GM11168 (cell line): Measurements from ENCODE around the gene FAM89B.

Source experiments
- in situ Hi-C: fragments of 300-500 bp; cut with MboI; formaldehyde crosslinking; loops from one replicate; pipeline ENCODE4 v1.12.0; 2022; ENCODE audit warnings: low sequenced_read_pairs; ENCODE audit not compliant: unreplicated experiment

FAM89B gene

DNA sequence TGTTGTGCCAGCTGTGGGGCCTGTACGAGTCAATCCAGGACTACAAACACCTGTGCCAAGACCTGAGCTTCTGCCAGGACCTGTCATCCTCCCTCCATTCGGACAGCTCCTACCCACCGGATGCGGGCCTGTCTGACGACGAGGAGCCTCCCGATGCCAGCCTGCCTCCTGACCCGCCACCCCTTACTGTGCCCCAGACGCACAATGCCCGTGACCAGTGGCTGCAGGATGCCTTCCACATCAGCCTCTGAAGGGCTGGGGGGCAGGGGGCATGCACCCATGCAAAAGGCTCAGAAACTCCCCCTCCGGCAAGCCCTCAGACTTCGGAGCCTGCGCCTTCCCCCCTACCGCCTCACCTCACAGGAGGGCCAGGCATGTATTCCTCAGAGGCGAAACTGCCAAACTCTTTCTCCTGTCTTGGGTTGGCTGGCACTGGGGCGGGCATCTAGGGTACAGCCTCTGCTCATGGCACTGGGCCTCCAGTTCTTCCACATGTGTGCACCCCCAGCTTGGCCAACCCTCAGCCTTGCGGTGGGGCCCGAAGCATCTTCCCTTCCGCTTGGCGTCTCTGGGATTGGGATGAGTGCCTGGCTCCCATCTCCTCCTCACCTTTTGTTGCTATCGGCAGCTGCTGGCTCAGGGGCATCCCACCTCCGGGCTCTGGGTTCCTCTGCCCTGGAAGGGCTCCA, 1.2 kb downstream of the FAM89B start:
- in situ Hi-C loops, result no loop called here

- in situ Hi-C loops, result no loop called here
Observed at GRCh38 chr11:65574109-65574810, 1.9 kb downstream of the FAM89B start.

DNA sequence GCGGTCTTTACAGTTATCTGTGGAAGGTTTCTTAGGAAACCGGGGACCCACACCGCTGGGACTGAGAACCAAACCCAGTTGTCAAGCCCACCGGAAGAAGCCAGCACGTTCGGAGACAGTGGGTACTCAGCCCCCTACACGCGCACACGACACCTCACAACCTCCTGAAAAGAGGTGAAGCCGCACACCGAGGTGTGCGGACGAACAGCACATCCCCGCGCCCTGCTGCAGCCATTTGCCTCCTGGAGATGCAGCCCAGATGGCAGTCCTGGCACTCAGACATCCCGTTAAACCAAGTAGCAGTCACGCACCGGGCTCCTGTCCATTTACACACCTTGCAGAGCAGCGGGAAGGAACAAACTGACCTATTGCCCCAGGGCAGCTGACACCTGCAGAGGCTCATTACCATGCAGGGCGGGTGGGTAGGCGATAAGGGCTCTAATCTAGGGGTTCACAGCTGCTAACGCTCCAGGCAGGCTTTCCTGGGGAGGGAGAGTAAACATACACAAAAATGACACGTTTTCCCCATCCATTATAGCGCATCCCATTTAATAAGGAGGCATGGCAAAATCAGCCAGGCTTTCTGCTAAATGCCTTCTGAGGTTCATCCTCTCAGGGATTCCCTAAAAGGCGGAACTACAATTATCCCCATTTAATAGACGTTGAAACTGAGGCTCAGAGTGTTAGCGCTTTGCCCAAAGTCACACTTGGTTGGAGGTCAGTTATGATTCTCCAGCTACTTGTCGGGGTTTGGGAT, 2.7 kb downstream of the FAM89B start:
- in situ Hi-C loops, result no loop called here

GRCh38 chr11:65575568-65576231, 3.4 kb downstream of the FAM89B start, which contains the start of gene EHBP1L1:
Gene EHBP1L1, plus strand, starts transcription at chr11:65576053. Its CDS starts 250 bp downstream, at chr11:65576303.
- in situ Hi-C loops, result no loop called here

DNA sequence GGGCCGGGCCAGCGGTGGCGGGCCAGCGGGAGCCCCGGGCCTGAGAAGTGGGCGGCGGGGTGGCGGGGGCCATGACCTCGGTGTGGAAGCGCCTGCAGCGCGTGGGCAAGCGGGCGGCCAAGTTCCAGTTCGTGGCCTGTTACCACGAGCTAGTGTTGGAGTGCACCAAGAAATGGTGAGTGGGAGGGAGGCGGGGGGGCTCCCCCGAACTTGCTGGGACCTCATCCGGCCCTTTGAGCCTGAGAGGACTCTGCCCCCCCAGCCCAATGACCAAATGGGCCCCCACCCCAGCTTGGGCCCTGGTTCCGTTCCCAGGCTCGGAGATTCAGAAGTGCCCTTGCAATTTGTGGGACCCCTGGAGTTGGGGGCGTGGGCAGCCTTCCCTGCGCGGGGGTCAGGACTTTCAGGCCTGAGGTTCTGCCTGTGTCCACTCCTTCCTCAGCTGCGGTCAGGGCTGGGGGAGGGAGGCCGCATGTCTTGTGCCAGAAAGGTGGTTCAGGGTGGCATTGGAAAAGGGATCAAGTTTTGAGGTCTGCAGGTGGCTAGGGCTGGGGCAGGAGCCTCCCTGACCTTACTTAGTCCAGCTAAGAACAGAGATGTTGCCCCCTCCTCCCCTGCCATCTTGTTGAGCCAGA, 4.0 kb downstream of the FAM89B start:
- in situ Hi-C loops, result no loop called here

- in situ Hi-C loops, result no loop called here
Observed at GRCh38 chr11:65576867-65577755, 4.8 kb downstream of the FAM89B start.

GRCh38 chr11:65577756-65578109, 5.4 kb downstream of the FAM89B start:
- in situ Hi-C loops, result no loop called here

DNA sequence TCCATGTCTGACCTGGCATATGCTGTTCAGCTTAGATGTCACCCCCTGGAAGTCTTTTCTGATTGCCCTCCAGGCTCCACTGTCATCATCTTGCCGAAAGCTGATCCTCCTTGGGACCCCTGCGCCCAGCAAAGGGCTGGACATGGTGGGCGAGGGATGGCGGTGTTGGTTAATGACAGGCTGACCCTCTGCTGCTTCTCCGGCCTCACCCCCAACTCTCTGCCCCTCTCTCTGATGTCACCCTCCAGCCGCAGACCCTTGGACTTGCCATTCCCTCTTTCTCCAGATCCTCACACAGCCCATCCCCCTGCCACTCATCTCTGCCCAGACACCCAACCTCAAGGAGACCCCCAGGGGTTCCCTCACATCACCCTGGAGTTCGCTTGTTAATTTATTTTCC, 5.8 kb downstream of the FAM89B start:
- in situ Hi-C loops, result no loop called here

DNA sequence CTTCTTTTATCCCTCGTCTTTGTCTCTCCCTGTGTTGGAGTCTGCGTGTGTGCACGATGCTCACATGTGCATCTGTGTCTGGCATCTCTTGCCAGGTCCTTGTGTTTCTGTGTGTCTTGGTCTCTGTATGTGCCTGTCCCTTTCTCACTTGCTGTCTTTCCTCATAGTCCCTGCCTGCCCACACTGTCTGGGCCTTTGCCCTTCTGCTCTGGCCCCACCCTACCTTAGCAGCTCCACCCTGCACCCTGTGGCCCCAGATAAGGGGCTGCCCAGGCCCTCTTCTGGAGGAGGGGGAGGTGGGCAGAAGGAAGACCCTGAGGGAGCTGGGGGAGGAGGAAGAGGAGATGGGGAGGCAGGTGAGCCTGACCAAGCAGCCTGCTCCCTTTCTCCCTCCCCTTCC, 6.3 kb downstream of the FAM89B start:
- in situ Hi-C loops, result no loop called here

DNA sequence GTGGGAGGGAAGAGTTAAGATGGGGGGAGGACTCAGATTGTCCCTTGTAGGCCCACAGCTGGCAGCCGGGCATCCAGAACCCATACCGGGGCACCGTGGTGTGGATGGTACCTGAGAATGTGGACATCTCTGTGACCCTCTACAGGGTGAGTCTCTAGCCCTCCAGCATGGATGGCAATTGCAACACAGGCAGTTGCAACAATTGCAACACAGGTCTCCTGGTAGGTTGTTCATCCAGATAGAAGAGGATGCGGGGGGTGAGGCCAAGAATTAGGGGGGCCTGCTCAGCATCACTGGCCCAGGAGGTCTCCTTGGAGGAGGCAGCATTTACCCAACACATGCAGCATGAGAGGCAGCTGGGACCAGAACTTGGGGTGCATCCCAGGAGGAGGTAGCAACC, 7.0 kb downstream of the FAM89B start:
- in situ Hi-C loops, result no loop called here

DNA sequence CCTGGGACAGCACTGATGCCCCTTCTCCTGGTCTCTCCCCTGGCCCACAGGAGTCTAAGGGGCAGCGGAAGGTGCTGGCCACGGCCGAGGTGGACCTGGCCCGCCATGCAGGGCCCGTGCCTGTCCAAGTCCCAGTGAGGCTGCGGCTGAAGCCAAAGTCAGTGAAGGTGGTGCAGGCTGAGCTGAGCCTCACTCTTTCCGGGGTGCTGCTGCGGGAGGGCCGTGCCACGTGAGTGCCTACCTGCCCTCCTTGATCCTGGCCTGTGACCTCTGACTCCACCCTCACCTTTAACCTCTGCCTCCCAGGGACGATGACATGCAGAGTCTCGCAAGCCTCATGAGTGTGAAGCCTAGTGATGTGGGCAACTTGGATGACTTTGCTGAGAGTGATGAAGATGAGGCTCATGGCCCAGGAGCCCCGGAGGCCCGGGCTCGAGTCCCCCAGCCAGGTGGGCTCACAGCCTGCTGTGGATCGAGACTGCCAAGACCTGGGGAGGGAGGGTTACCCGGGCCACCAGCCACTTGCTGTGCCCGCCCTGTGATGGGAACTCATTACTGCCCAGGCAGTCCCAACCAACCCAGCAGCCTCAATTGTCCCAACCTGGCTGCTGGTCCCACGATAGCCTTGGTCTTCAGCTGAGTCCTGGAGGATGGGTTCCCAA, 7.8 kb downstream of the FAM89B start:
- in situ Hi-C loops, result no loop called here

- in situ Hi-C loops, result no loop called here
Observed at GRCh38 chr11:65580756-65581155, 8.4 kb downstream of the FAM89B start.

DNA sequence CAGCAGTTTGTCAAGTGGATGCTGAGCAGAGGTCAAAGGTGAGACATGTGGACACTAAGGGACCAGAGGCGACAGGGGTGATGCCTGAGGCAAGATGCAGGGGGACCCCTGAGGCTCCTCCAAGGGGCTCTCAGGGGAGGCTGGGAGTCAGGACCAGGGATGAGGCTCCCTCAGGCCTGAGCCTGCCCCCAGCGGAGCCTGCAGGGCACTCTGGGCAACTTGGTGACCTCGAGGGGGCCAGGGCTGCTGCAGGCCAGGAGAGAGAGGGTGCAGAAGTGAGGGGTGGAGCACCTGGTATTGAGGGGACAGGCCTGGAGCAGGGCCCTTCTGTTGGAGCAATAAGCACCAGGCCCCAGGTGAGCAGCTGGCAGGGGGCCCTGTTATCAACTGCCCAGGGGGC, 9.6 kb downstream of the FAM89B start:
- in situ Hi-C loops, result no loop called here

DNA sequence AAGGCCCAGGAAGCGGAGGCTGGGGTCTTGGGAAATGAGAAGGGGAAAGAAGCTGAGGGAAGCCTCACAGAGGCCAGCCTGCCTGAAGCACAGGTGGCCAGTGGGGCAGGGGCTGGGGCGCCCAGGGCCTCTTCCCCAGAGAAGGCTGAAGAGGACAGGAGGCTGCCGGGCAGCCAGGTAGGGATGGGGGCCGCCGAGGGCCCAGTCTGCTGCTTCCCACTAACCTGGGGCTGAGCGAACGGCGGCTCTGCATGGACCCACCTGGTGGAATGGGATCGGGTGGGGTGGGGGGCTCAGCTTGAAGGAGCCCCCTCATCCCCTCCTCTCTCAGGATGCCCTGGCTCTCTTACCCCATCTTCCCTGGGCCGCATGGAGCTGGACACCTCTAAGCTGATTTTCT, 11.3 kb downstream of the FAM89B start:
- in situ Hi-C loops, result no loop called here

- in situ Hi-C loops, result no loop called here
Observed at GRCh38 chr11:65584106-65584505, 11.8 kb downstream of the FAM89B start.

DNA sequence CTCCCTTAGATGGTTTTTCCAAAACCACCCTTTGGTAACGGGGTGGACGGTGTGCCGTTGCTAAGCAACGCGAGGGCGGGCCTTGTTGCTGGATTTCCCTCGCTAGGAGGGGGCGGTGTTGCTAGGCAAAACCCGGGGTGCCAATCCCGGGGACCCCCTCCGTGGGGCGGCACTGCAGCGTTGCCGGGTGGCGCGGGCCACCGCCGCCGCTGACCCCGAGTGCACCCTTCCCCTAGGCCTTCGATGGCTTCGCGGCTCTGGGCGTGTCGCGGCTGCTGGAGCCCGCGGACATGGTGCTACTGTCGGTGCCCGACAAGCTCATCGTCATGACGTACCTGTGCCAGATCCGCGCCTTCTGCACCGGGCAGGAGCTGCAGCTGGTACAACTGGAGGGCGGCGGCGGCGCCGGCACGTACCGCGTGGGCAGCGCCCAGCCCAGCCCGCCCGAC, 12.4 kb downstream of the FAM89B start:
- in situ Hi-C loops, result no loop called here

DNA sequence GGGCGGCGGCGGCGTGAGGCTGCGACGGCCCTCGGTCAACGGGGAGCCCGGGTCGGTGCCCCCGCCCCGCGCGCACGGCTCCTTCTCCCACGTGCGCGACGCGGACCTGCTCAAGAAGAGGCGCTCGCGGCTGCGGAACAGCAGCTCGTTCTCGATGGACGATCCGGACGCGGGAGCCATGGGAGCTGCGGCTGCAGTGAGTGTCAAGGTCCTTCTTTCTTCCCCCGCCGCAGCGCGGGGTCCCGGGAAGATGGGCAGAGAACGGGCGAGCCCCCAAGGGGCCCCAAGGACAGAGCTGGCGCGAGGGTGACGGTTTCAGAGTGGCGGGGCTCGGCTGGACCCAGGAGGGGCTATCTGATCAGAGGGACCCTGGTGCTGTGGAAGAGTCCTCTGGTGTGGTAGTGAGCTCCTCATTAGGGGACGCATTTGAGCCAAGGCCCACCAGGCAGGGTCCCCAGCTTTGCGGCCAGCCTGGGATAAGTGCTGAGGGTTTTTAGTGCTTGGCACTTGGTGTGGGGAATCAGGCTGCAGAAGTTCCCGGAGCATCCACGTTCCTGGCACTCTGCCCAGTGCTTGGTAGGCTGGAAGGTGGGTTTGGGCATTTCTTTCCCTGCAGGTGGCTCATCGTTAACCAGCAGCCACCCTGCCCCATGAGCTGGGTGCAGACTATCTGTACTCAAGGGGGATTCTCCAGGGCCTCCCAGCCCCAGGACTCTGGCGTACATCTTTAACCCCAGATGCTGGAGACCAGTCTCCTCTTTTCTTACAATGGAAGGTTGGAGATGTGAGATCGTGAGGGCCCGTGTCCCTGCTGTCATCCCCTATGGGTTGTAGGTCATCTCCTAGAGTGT, 13.3 kb downstream of the FAM89B start:
- in situ Hi-C loops, result no loop called here

DNA sequence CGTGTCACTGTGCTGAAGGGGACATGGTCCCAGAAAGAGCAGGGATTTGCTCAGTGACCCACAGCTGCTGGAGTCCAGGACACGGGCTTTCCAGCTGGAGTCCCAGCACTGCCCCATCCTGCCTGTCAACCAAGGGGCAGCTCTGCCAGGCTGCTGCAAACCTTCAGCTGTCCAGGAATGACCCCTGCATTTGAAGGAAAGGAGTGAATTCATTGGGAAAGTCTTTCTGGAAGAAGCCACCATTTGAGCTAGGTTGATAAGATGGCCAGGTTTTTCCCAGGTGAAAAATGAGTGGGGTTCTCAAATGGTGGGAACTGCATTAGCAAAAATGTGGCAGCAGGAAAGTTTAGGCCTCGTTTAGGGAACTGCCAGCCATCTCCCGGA, 13.9 kb downstream of the FAM89B start:
- in situ Hi-C loops, result no loop called here
